Fibroblast of peridontal ligament (primary cell): ENCODE measurements around the gene TXN2.
"Not testable (repeated sequence)": the region's sequence is repeated elsewhere in the genome, so short reads cannot be mapped to it uniquely, and the experiment has no call there.

Source experiments
- DNase-seq: peaks from one replicate; pipeline ENCODE4 v3.0.0-alpha.2; 2010; ENCODE audit errors: extremely low read depth

TXN2 gene

DNA sequence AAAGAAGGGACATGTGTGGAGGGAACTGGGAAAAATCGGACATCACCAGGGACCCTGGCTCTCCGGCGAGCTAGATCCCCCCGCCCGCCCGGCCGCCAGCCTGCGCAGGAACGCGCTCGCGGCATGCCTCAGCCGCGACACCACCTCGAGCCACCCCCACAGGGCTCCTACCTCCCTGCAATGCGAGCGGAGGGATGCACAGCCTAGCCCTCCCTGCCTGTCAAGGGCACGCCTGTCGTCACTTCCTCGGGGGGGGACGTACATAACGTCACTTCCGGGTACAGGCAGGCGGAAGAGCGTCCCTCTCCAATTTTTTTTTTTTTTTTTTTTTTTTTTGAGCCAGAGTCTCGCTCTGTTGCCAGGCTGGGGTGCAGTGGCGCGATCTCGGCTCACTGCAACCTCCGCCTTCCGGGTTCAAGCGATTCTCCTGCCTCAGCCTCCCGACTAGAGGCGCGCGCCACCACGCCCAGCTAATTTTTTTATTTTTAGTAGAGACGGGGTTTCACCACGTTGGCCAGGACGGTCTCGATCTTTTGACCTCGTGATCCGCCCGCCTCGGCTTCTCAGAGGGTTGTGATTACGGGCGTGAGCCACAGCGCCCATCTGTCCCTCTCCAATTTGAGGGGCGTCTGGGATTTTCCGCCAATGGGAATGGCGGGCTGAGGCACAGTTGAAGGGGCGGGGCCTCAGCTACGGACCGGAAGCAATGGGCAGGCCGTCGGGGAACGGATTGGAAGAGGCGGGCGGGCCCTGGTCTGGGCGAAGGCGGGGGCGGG is at the start of gene TXN2:
TXN2 (minus strand) TSS at position 248 of the 776 bp plus-strand sequence. CDS start 803 bp downstream, outside the sequence.
- peak; percentile 94 for DNase-seq

GRCh38 chr22:36528795-36529751 is 47.6 kb upstream of the TXN2 start, which contains the start of gene EIF3D:
Gene EIF3D (minus strand): TSS chr22:36529166. CDS start chr22:36526121, 3,045 bp downstream.
- DNase-seq = peak; percentile 99

- DNase-seq = peak; percentile 29
Measured at GRCh38 chr22:36528341-36528740, 46.9 kb upstream of the TXN2 start.

DNA sequence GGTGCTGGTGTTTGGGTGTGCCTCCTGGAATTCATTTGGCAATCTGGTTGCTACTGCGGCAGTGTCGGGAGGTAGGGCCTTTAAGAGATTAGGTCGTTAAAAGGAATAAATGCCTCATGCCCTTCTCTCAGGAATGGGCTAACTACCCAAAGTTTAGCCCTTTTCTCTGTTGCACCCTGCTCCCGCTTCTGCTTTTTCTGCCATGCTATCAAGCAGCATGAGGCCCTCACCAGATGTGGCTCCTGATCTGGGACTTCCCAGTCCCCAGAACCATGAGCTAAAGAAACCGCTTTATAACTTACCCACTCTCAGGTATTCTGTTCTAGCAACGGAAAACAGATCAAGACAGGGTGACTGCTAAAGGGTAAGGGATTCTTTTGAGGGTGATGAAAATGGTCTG is 41.2 kb upstream of the TXN2 start:
- no peak for DNase-seq

DNA sequence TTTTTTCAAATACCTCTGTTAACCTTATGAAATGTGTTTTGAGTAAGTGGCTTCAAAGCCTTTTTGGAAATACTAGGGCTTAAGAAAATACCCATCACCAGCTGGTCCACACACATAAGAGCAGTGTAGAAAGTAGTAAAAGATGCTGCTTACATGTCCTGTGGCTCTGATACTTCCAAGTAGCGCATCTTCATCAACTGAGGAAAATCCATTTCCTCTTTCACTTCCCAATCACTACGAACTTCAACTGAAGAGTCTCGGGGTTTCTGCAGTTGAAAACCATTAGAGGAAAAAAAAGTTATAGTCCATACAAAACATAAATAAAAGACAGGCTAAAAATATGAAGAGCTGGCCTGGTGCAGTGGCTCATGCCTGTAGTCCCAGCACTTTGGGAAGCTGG is 39.0 kb upstream of the TXN2 start:
- no peak for DNase-seq

DNA sequence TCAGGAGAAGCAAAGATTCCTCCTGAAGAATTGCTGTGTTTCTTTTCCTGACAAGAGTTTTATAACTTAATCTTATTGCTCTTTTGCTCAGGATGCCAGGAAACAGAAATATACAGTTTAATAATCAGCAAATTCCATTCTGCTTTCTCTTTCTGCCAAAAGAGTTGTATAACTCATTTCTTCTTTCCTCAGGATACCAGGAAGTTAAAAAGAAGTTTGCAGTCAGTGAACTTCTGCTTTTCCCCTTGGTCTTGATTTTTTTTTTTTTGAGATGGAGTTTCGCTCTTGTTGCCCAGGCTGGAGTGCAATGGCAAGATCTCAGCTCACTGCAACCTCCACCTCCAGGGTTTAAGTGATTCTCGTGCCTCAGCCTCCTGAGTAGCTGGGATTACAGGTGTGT is 38.5 kb upstream of the TXN2 start:
- DNase-seq = not testable (repeated sequence)

DNA sequence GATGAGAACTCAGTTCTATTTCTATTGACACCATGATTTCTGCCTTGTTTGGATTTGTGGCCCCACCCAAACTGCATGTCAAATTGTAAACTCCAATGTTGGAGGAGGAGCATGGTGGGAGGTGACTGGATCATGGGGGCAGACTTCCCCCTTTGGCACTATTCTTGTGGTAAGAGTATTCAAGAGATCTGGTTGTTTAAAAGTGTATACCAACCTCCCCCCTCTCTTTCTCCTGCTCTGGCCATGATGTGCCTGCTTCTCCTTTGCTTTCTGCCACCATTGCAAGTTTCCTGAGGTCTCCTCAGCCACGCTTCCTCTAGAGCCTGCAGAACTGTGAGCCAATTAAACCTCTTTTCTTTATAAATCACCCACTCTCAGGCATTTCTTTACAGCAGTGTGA is 33.3 kb upstream of the TXN2 start:
- DNase-seq = no peak

- no peak for DNase-seq
Measured at GRCh38 chr22:36512991-36513390, 31.6 kb upstream of the TXN2 start.

DNA sequence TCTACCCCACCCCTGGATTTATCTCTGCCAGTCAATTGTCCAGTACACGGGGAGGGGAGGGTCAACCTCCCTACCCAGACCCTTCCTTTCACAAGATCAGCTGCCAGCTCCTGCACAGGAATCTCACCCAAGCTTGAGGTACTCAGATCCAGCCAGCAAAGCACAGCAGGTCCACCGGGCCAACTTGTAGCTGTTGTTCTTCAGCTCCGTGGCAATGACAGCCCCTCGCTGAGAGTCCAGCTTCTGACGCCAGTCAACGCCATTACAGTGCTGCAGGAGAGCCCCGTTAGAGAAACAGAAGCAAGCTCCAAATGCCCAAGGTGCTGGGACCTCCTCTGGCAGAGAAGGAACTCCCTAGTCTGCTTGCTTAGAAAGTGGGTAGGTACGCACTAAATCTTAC is 30.9 kb upstream of the TXN2 start:
- no peak for DNase-seq

- DNase-seq = peak; percentile 54
Measured at GRCh38 chr22:36510966-36511881, 29.8 kb upstream of the TXN2 start.

DNA sequence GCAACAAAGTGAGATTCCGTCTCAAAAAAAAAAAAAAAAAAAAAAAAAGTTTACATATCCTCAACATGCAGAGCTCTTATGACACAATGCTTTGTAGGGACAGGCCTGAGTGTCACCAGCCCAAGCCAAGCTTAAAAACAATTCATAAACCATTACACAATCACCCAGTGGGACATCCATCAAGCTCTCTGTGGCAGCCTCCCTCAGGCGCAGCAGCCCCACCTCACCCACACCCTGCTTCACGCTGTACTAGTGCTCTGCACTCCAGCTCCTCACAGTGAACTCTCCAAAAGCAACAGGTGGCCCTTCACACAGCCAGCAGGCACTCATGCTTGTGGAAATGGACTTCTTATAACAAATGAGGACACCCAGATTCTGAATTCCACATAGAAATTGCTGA is 28.9 kb upstream of the TXN2 start:
- no peak for DNase-seq

DNA sequence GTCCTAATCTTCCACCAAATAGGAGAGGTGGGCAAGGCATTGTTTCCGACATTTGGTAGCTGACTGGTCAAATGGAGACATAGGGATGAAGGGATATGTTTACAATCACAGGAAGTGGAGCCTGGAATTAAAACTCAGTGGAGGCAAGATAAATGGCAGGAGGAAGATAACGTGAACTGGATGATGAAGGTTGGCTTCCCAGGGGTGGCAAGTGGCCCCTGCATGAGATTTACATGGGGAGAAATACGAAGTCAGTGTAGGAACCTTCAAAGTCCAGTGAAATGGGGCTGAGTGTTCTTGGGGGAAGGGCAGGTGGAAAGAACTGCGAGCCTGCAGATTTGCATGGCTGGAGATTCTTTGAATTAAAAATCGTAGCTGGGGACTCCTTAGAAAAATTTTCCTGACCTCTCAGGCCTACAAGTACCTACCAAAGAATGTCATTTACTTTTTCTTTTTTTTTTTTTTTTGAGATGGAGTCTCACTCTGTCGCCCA is 26.1 kb upstream of the TXN2 start:
- DNase-seq = no peak

- DNase-seq = peak; percentile 70
Measured at GRCh38 chr22:36506637-36507517, 25.4 kb upstream of the TXN2 start, which contains the start of gene FOXRED2. Gene FOXRED2 (minus strand): TSS chr22:36507040. CDS start chr22:36506422, 618 bp downstream.

GRCh38 chr22:36505998-36506635 is 24.7 kb upstream of the TXN2 start:
- DNase-seq = no peak

GRCh38 chr22:36497910-36498665 is 16.6 kb upstream of the TXN2 start:
- DNase-seq = no peak

DNA sequence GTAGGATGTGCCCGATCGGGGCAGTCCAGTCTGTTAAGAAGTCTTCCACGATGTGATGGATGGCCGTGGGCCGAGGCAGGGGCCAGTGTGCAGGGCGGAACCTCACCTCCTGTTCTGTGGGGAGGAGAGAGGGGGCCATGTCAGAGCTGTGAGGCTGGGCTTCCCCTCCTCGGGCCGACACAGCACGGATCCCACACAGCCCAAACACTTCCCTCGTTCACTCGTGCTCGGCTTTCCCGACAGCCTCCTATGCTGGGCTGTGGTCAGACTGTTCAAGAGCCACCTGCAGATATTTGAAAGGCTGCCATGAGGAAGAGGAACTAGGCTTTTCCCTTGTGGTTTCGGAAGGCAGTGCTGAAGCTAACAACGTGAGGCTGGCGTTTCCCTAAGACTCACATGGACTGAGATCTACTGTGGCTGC is 12.3 kb upstream of the TXN2 start:
- no peak for DNase-seq

DNA sequence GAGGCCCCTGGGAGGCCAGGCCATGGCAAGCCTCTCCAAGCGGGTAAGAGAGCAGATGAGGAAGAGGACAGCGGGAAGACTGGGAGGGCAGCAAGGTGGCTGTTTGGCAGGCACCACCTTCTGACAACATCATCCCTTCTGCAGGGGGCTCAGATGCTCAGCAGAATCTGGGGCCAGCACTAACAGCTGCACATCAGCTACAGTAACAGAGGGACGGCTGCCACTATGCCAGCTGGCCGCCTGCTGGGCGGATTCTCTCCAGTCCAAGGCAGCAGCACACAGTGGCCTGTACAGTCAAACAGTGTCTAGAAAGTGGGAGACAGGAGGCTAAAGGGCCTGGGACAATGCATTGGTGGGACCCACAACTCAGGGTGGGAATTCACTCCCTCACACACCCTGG is 10.7 kb upstream of the TXN2 start:
- DNase-seq = no peak

GRCh38 chr22:36491155-36491554 is 9.7 kb upstream of the TXN2 start:
- no peak for DNase-seq
